Measurements from ENCODE around the gene HSD17B13.

GRCh38 chr4:87363552-87363951 is 40.9 kb upstream of the HSD17B13 start:
- TF ChIP-seq CTCF (IDR thresholded peaks at IDR 0.05; ENCODE audit: poor library complexity), result no peak
- TF ChIP-seq EZH2 (IDR thresholded peaks at IDR 0.05; ENCODE audit: borderline replicate concordance), result no peak

All from hepatocyte (in vitro differentiated cells).